DMS 273 treated with DMSO at 0.1 percent for 48 hours (cell line): ENCODE data around the gene GPR6.

Experiments used
- DNase-seq: peaks from one replicate; lab custom pipeline; 2025; lab: John Stamatoyannopoulos, UW

GPR6 gene

DNA sequence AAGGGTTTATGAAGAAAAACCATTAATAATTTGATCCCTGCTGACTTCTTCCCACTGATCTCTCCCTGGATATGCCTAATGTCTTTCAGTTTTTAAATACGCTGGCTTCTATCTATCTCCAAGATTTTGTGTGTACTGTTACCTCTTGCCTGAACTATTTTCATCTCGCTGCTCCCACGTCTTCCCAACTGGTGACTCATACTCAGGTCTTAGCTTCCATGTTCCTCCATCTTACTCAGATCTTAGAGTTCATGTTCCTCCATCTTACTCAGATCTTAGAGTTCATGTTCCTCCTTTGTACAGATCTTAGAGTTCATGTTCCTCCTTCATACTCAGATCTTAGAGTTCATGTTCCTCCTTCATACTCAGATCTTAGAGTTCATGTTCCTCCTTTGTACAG is 21.6 kb downstream of the GPR6 start:
- no peak for DNase-seq

DNA sequence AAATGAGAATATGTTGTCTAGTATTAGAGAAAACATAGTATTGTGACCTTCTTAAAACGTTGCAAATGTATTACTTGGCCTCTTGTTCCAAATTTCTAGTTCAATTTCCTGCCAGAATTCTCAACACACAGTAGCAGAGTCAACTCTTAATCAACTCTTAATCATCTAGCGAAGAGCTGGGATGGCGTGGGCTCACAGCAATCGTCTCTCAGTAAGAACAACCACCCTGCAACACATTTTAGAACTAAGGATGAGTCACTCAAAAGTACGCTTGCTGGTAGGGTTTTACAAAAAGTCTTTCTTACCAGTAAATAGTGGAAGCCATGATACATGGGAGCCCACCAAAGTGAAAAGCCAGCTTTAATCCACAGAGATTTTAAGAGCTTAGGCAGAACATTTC is 24.6 kb downstream of the GPR6 start:
- no peak for DNase-seq

DNA sequence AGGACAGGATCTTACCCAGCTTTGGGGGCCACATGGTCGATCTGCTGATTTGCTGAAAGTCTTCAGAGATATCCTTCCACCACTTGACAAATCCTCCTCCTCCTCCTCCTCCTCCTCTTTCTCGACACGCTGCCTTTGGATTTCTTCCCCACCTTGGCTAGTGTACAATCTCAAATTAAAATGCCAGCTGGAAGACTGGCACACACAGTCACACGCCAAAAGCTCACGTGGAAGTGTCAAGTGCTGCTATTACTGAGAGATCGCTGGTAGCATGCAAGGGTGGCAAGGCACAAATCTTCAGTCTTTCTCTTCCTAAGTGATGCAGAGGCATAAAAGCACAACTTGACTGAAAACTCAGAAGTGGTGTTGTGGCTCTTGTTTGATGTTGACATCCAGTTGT is 35.3 kb downstream of the GPR6 start:
- DNase-seq = no peak

DNA sequence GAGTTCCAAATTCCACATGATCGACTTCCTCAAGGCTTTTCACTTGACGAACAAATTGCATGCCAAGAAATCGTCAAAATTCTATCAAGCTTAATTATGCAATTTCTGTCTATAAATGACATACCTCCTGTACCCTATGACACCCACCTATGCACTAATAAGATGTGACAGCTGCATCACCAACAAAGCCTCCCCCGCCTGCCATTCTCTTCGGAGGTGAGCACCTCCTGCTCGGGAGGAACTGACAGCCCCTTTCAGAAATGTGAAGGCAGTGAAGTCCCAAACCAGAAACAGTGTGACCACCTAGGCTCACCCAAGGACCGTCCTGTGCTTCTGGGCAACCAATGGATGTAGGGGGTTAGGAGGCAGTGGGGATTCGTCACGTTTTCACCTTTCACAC is 37.1 kb downstream of the GPR6 start:
- DNase-seq = no peak

DNA sequence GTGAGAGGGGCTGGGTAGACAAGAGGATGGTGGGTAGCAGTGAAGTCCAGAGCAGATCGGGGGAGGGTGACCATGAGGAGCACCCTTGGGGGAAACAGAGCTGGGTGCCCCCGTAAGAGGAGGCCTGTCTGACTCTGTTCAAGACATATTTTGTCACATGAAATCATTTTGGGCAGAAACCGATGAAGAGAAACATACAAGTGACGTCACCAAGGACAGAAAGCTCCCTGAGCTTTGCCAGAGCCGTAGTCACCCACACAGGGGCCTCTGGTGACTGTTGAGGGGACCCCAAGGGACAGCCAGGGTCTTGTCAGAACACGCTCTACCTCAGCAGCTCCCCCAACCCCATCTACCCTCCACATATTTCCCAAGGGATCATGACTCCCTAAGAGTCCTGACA is 39.2 kb downstream of the GPR6 start:
- DNase-seq = no peak

DNA sequence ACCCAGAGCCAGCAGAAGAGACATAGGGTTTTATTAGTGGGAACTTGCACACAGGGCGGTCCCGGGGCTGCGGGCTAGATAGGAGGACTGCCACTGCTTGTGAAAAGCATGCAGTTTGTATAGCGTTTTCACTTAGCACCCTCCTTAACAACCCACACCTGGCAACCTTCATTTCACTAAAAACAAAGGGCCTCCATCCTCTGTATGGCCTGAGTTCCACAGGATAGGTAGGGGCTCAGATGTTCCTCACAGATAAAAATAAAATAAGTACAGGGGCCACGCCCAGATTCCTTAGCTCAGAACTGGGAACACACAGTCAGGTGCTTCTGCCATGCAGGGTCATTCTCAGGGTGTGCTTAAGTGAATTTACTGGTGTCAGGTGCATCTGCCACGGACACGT is 39.8 kb downstream of the GPR6 start:
- DNase-seq = no peak

DNA sequence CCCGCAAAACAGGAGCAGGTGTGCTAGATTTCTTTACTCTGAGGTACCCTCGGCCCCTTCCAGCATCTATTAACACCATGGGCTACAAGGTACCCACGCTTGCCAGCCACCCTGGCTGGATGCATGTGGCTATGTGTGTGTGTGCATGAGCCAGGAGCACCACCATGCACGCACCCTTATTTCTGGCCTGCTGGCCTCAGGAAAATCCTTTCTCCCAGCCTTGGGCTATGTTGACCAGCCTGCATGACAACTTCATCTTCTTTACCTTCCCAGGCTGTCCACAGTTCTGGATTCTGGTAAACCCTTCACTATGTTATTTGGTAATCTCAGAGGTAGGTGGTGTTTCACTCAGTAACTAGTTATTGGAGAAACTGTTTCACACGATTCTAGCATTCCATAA is 40.4 kb downstream of the GPR6 start:
- no peak for DNase-seq

DNA sequence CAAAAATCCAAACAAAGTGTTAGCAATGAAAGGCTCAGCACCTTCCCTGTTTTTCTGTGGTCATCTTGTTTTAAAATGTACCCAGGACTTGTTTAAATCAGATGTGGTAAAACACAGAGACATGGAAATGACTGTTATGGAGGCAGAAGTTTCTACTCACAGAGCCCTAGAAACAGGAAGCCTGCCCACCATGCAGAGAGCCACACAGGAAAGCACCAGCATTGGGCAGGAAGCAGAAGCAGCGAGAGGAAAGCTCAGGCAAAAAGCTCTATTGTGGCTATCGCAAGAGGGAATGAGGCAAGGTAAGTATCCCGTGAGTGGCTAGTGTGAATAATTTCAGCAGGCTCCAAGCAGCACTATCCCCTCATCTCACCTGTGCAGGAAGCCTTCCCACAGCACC is 42.8 kb downstream of the GPR6 start:
- no peak for DNase-seq

DNA sequence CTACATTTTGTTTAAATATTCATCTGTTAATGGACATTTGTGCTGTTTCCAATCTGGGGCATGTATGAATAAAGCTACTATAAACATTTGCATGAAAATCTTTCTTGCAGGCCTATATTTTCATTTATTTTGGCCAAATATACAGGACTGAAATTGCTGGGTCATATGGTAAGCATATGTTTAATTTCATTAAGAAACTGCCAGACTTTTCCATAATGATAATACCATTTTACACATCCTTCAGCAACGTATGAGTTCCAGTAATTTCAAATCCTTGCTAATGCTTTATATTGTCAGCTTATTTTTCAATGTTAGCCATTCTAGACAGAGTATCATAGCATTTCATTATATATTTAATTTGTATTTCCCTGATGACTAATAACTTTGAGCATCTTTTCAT is 51.0 kb downstream of the GPR6 start:
- no peak for DNase-seq
